ENCODE measurements around the gene HDAC11. TPM values are rescaled to one million over a fixed set of nuclear protein-coding genes. Genes with fewer than 3 reads are reported as not detected.
"Not testable (repeated sequence)": the region's sequence is repeated elsewhere in the genome, so short reads cannot be mapped to it uniquely, and the experiment has no call there.

HDAC11 gene
- total and polyA plus RNA-seq, 2 of the 4 experiments (the other 2 are of a cell fraction): 9.1 to 11.4 TPM

DNA sequence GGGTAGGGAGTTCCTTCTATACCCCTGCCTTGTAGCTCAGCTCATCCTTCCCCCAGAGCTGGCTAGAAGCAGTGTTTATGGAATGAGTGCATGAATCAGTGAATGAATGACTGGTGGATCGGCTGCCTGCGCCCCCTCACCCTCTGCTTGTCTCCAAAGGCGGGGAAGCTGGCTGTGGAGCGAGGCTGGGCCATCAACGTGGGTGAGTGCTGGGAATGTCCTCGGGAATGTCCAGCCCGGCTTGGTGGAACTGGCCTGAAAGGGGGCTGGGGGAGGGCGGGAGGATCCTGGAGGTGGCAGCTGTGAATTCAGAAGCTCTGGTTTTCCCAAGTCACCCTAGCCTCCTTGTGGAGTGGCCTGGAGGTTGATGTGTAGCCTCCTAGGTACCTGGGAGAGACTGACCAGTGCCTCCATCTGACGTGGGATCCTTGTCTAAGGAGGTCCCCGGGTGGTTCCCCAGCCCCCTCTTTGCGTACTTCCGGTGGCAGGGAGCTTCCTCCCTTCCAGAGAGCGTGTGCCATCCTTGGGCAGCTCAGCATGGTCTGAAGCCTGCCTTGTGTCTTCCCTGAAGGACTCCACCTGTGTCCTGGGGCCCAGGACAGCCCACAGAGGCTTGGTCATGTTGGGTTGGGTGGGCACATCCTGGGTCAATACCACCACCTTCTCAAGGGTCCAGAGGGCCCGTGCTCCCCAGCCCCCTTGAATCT is 18.4 kb downstream of the HDAC11 start (continued):
- no peak for TF ChIP-seq MAZ (IDR thresholded peaks at IDR 0.05; ENCODE audit: borderline replicate concordance, low read depth, low read length)

DNA sequence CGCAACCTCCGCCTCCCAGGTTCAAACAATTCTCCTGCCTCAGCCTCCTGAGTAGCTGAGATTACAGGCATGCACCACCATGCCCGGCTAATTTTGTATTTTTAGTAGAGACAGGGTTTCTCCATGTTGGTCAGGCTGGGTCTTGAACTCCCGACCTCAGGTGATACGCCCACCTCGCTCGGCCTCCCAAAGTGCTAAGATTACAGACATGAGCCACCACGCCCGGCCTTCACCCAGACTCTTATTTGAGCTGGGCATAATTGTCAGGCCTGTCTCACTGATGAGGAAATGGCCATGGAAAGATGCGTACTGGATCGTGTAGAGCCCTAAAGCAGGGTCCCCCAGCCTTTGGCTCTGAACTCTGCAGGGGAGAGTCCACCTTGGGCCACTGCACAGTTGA is 19.1 kb downstream of the HDAC11 start:
- in situ Hi-C loops (cut with MboI; ENCODE audit: low sequenced_read_pairs): loop anchor here (5.0 to 25.0 kb wide), 3 partner anchors 148 to 613 kb away; partner anchors contain the start of genes CHCHD4 and WNT7A
- H3K4me3 ChIP-seq (ENCODE audit: insufficient read depth, low read depth, low read length); dilution Hi-C loops (cut with HindIII; ENCODE audit: low sequenced_read_pairs, unreplicated experiment): not testable (repeated sequence)

More for the DNA sequence above, 19.1 kb downstream of the HDAC11 start:
- H2BK5ac ChIP-seq (ENCODE audit: low read depth, low read length, poor library complexity, severe bottlenecking); H3K4me1 ChIP-seq (ENCODE audit: control insufficient read depth, insufficient read depth, low read length); H4K20me1 ChIP-seq (ENCODE audit: insufficient read depth, low read length); ATAC-seq (ENCODE audit: low read depth); H3K9ac ChIP-seq (ENCODE audit: low read depth, low read length); H4K8ac ChIP-seq (ENCODE audit: low read depth in 2 of 2, low read length in 2 of 2); H3K14ac ChIP-seq (replicated peaks; ENCODE audit: low read depth, low read length); H3K4ac ChIP-seq (ENCODE audit: low read depth, low read length); H3K56ac ChIP-seq (ENCODE audit: extremely low read depth, insufficient read depth, low read length); H3K9me1 ChIP-seq (ENCODE audit: insufficient read depth, low read length); H3K27me3 ChIP-seq (ENCODE audit: control insufficient read depth, insufficient read depth, low read length); H2BK20ac ChIP-seq (ENCODE audit: low read depth, low read length); H3K79me1 ChIP-seq (ENCODE audit: low read depth in 1 of 2, low read length in 2 of 2); H2BK120ac ChIP-seq (ENCODE audit: low read depth, low read length); H3K36me3 ChIP-seq (ENCODE audit: control insufficient read depth, insufficient read depth, low read length); H2BK15ac ChIP-seq (ENCODE audit: low read depth, low read length); intact Hi-C loops (cut with micrococcal nuclease); H3K27ac ChIP-seq (ENCODE audit: insufficient read depth, low read length); H2AK9ac ChIP-seq (replicated peaks; ENCODE audit: low read depth, low read length, poor library complexity); POLR2A ChIA-PET (ENCODE audit: unreplicated experiment); H3K4me2 ChIP-seq (ENCODE audit: low read depth, low read length); H4K91ac ChIP-seq (ENCODE audit: insufficient read depth, low read depth, low read length); H3K23ac ChIP-seq (ENCODE audit: low read depth, low read length); H2AFZ ChIP-seq (replicated peaks; ENCODE audit: low read length, poor library complexity); BruUV-seq (replicated peaks); H4K5ac ChIP-seq (ENCODE audit: low read depth, low read length); H3K9me3 ChIP-seq (ENCODE audit: control insufficient read depth, insufficient read depth, low read length); H3K18ac ChIP-seq (ENCODE audit: low read depth, low read length); DNase-seq; H2AK5ac ChIP-seq (ENCODE audit: low read depth, low read length): not testable (repeated sequence)
- 78% methylated on average over 4 of the region's 11 CpGs; no CpG with 5 or more reads in 1 of the 2 experiments for WGBS, 2 experiments (ENCODE audit: extremely low coverage in 2 of 2, insufficient read length in 1 of 2)
- CTCF ChIA-PET: interaction anchor here (1.3 to 3.7 kb wide), 2 partner anchors 136 to 149 kb away, joined by 3 to 34 read pairs; no protein-coding TSS in a partner anchor

Data from IMR-90 (cell line).